Stomach (tissue), 4 donors: ENCODE data around the gene SLK.

Source experiments
- POLR2A ChIP-seq, 4 donors: fragments of 450-650 bp; IDR thresholded peaks; one replicate each; pipeline ENCODE4 v1.6.1; 2016; ENCODE audit warnings: antibody characterized with exemption in 4 of 4, control low read depth in 2 of 4, mild to moderate bottlenecking in 1 of 4, moderate library complexity in 1 of 4
- POLR2AphosphoS5 ChIP-seq, 3 donors: sonication (generic); formaldehyde crosslinking; IDR thresholded peaks; one replicate each; pipeline ENCODE4 v1.6.1; 2016; ENCODE audit warnings: antibody characterized with exemption in 3 of 3
- TF ChIP-seq, protein P1 (sequence below), 7 experiments: fragments of 450-650 bp in 4 of 7; fragments of 200-600 bp in 3 of 7; sonication (generic) in 3 of 7; IDR thresholded peaks; one replicate each; pipeline ENCODE4 v1.5.1; 2016 to 2019; ENCODE audit warnings: antibody characterized with exemption in 7 of 7, control low read depth in 2 of 7, mild to moderate bottlenecking in 1 of 7

DNA sequence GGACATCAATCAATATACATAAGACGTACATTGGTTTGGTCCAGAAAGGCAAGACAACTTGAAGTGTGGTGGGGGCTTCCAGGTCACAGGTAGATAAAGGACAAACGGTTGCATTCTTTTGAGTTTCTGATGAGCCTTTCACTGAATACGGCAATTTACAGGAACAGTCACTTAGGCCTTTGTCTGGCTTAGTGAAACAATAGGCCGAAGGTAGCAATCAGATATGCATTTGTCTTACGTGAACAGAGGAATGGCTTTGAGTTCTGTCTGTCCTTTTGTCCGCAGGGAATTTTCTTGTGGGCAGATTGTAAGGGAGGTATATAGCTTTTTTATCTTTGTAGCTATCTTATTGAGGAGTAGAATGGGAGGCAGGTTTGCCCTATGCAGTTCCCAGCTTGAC lies 38.2 kb upstream of the SLK start:
- TF ChIP-seq POLR2A (IDR thresholded peaks at IDR 0.05) (no peak), POLR2AphosphoS5 (IDR thresholded peaks at IDR 0.05) (no peak)
- TF ChIP-seq, protein P1, sequence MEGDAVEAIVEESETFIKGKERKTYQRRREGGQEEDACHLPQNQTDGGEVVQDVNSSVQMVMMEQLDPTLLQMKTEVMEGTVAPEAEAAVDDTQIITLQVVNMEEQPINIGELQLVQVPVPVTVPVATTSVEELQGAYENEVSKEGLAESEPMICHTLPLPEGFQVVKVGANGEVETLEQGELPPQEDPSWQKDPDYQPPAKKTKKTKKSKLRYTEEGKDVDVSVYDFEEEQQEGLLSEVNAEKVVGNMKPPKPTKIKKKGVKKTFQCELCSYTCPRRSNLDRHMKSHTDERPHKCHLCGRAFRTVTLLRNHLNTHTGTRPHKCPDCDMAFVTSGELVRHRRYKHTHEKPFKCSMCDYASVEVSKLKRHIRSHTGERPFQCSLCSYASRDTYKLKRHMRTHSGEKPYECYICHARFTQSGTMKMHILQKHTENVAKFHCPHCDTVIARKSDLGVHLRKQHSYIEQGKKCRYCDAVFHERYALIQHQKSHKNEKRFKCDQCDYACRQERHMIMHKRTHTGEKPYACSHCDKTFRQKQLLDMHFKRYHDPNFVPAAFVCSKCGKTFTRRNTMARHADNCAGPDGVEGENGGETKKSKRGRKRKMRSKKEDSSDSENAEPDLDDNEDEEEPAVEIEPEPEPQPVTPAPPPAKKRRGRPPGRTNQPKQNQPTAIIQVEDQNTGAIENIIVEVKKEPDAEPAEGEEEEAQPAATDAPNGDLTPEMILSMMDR (IDR thresholded peaks at IDR 0.05) = no peak
